Panc1 (cell line): ENCODE measurements around the gene SLC19A1.

Source experiments
- POLR2AphosphoS5 ChIP-seq: IDR thresholded peaks from 2 replicates; pipeline ENCODE4 v1.6.1; 2012; ENCODE audit warnings: mild to moderate bottlenecking, low read depth, low read length, moderate library complexity
- TF ChIP-seq, protein P1 (sequence below): fragments of 450-650 bp; IDR thresholded peaks from 2 replicates; pipeline ENCODE4 v1.5.1; 2017; ENCODE audit warnings: mild to moderate bottlenecking

DNA sequence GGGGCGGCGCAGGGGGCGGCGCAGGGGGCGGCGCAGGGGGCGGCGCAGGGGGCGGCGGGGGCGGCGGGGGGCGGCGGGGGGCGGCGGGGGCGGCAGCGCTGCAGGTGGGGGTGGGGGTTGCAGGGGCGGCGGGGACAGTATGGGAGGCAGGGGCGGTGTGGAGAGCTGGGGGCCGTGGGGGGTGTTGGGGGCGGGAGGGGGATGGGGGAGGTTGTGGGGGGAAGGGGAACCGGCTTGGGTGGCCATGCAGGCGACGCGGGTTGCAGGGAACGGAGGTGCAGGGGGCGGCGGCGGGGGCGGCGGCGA is 13.0 kb upstream of the SLC19A1 start:
- TF ChIP-seq, protein P1, sequence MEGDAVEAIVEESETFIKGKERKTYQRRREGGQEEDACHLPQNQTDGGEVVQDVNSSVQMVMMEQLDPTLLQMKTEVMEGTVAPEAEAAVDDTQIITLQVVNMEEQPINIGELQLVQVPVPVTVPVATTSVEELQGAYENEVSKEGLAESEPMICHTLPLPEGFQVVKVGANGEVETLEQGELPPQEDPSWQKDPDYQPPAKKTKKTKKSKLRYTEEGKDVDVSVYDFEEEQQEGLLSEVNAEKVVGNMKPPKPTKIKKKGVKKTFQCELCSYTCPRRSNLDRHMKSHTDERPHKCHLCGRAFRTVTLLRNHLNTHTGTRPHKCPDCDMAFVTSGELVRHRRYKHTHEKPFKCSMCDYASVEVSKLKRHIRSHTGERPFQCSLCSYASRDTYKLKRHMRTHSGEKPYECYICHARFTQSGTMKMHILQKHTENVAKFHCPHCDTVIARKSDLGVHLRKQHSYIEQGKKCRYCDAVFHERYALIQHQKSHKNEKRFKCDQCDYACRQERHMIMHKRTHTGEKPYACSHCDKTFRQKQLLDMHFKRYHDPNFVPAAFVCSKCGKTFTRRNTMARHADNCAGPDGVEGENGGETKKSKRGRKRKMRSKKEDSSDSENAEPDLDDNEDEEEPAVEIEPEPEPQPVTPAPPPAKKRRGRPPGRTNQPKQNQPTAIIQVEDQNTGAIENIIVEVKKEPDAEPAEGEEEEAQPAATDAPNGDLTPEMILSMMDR, result no peak
- TF ChIP-seq POLR2AphosphoS5, result no peak
